ENCODE data around the gene CTTNBP2.

The CTTNBP2 gene

DNA sequence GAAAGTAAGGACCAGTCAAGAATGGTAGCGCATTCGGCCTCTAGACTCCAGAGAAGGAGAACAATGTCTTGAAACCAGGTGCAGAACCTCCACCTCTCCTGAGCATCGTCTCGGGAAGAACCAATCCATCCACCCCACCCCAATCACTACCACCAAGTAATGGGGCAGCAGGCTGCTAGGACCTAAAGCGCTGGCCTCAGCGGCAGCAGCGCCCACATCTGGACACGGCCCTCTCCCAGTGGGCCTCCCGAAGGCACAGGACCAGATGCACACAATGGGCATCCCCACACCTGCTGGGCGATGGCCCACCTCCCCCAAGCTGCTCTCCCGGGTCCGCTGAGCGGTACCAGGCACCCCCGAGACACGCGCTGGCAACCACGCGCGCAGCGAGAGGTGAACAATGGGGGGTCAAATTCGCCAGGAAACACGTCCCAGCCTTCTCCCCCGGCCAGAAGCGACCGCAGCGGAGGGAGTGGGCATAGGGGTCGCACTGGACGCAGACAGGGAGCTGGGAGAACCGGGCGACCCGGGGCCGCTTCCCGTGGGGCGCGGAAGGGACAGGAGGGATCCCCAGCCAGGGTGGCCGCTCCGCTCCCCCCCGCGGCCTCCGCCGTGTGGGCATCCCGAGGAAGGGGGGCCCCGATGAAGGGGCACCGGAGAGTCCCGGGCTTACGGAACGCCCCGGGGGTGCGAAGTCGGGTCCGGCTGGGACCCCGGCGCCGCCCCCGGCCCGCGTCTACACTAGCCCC is 506 bp downstream of the CTTNBP2 start:
- DNase-seq (ENCODE audit: low read depth in 2 of 2, low spot score in 1 of 2): no peak

DNA sequence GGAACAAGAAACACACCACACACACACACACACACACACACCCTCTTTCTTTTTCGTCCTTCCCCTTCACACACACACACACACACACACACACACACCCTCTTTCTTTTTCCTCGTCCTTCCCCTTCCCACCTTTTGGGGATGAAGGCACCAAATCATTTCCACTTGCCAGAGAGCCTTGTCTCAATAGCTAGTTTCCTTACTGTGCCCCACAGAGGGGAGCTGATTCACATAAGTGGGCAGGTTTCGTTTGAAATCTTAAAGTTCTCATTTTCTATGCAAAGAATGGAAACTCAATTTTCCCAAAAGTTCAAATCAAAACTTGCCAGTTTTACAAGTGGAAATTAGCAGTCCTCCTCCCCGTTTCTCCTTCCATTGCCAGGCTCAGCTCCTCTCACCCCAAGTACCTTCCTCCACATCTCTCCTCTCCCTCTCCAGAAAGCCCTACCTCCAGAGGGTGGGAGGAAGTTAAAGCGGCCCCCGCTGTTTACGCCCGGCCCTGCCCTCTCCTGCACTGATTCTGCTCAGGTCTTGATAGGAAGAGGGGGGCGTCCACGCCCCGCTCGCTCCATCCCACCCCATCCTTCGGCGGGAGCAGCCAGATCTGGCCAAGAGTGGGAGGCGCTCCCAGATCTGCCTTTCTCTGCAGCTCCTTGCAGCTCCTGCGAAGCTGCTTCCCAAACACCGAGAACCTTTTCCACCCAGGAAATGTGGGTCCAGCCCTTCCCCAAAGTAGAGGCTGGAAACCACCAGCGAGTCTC is 1.3 kb downstream of the CTTNBP2 start:
- DNase-seq (ENCODE audit: low read depth in 2 of 2, low spot score in 1 of 2): no peak

DNA sequence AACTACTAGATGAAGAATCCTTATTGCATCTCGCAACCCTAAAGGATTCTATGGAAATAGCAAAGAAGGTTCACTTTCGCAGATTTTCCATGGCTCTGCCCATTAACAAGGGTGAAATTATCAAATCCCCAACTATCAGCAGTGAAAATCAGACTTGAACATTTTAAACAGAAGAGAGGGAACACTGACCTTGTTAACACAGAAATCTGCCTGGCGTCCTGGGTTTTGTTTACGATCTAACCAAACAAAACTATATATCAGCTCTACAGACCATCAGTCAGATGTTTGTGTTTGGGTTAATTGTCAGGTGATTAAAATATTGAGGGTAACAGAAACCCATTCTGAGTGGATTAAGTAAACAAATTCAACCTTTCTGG is 1.9 kb downstream of the CTTNBP2 start:
- no peak for DNase-seq (ENCODE audit: low read depth in 2 of 2, low spot score in 1 of 2)

DNA sequence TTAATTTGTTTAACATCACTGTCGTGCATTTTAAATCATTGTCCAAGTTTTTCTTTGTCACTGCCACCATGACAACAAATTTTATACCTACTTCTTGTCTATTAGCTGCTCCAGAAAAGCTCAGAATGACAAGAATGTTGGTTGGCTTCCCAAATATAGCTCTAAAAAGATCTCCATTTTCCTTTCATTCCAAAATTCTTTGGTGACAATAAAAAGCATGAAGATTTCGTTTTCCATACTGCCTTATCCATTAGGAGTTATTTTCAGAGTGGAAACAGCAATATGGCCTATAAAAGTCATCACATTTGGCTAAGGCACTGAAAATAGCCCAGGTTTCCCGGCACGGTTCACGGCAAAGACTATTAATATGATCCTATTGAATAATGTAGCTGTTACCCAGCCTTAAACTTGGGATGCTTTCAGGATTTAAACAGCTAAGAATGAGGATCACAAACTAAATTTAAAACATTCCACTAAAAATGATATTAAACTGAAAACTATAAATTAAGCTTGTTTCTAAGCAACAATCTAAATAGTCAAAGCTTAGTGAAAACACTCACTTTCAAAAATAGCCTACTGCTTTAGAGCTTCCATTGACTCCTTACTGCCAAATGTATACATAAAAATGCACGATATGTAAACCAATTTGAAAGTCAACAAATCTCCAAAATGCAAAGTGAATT is 2.7 kb downstream of the CTTNBP2 start:
- no peak for DNase-seq (ENCODE audit: low read depth in 2 of 2, low spot score in 1 of 2)

DNA sequence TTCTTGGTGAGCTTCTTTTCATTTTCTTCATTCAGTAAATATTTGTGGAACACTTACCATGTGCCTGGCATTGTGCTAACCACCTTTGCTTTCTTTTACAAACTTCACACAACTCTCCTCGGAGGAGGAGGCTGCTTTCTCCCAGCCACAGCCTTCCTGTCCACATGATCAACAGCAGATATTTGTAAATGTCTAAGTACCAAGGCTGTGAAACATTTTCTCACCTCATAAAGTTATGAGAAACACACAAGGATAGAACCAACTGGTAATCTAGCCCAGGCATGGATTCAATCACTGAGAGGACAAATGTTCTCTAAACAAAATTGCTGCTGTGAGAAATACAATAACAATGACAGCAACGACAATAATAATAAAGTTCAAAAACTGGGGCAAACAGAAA is 3.9 kb downstream of the CTTNBP2 start:
- no peak for DNase-seq (ENCODE audit: low read depth in 2 of 2, low spot score in 1 of 2)

DNA sequence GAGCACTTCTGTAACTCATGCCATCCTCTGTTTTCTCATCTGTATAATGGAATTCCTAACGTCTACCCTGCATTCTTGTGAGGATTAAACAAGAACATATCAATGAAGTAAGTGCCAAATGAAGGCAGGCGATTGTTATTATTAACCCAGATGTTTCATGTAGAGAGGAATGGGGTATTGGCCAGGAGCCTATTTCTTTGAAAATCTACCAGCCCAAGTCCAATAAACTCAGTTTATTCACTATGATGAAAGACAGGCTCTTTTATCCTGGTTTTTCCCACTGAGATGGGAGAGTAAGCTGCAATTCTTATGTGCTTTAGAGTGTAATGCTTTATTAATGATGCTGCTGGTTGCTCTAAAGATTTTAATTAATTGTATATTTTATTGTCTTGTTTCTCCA is 9.6 kb downstream of the CTTNBP2 start:
- no peak for DNase-seq (ENCODE audit: low read depth in 2 of 2, low spot score in 1 of 2)

DNA sequence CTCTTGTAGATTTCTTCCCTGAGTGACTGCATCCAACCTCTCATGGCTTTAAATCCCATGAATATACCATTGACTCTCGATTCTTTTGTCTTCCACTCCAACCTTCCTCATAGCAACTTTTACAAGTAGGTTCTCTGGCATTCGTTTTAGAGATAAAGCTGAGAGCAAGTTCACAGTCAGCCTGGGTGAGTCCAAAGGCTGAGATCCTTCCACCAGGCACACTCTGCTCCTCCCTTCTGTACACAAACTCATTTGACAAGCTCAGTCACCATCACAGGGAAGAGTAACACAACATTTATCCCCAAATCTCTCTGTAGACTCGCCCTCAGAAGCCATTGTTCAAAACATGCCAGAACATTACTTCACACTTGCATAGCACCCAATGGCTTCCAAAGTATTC is 10.9 kb downstream of the CTTNBP2 start:
- no peak for DNase-seq (ENCODE audit: low read depth in 2 of 2, low spot score in 1 of 2)

DNA sequence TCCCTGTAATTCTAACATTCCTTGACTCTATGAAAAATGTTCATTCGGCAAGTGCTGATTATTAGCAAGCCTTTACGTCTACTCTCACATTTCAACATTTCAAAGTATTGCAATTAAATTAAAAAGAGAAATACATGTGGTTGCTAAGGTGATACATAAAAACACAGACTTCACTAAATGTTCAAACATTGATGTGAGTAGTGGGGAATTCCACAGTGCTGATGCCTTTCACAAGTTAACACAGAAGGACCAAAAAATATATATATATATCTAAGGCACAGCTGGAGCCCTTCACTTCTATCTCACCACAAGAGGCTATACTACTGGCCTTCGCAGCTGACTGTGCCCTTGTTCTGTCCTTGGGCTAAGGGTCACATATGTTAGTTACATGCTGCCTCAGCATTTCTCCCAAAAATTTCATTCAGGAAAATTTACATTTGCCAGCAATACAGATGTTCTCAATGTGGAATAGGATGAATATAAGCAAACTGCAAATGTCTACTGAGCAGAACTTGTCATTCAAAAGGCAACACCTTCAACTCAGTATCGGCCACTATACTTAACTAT is 13.9 kb downstream of the CTTNBP2 start:
- no peak for DNase-seq (ENCODE audit: low read depth in 2 of 2, low spot score in 1 of 2)

DNA sequence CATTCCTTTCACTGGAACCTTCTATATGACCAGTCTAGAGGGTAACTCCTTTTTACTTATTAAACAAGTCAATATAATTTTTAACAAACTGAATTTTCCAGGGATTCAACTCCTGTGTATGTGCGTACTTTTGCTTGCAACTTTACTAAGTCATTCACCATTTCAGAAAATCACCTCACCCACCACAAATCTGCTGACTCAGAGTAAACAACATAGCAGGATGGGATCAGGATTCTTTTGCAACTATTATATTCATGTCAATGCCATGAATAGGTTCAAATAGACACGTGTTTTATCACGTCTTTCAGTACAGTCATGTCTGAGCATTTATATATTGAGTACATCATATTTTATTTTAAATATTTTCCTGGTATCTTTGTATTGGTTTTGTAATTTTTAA is 14.5 kb downstream of the CTTNBP2 start:
- no peak for DNase-seq (ENCODE audit: low read depth in 2 of 2, low spot score in 1 of 2)

DNA sequence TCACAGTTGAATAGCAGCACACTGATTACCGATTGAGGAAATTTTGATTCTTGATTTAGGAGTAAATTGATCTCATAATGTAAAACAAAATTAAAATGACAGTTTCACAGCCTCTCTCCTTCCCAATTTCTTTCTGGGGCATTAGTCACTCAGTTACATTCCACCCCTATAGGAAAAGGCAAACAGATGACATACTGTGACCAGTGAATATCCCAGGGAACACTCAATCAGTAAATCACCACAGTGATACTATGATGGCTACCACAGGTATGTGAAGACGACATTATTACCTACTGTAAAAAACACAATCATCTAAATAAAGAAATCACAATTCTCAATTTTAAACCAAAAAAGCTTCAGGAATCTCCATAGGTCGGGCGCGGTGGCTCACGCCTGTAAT is 15.5 kb downstream of the CTTNBP2 start:
- no peak for DNase-seq (ENCODE audit: low read depth in 2 of 2, low spot score in 1 of 2)

DNA sequence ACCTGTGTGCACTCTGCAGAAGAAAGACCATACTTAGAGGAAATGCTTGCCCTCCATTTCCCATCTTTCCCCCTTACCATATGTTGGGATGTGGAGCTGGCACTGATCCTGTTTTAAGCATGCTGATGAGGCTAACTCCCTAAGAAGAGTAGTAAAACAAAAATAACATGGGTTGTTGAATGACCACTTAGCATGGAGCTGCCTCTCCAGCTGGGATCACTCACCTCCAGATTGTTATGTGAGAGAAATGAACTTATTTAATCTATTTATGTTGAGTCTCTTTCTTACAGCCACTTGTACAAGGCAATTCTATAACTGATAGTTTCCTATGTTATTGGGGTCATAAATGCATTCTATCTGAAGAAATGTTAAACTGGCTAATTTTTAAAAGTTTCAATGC is 17.0 kb downstream of the CTTNBP2 start:
- no peak for DNase-seq (ENCODE audit: low read depth in 2 of 2, low spot score in 1 of 2)

DNA sequence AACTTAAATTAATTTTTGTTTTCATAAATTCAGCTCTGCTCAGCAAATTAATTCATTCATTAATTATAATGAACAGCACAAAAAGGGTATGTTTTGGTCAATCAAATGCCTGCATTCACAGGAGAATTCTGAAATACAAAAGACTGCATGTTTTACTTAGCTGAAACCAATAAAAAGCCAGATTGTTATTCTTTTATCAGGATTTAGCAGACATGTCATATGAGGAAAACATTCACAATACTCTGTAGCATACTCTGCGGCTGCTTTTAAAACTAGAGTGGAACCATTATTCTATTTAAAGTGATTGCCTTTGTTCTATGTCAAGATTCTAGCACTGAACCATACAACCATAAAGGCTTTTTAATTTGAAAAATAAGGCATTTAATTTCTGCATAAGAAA is 19.1 kb downstream of the CTTNBP2 start:
- no peak for DNase-seq (ENCODE audit: low read depth in 2 of 2, low spot score in 1 of 2)

DNA sequence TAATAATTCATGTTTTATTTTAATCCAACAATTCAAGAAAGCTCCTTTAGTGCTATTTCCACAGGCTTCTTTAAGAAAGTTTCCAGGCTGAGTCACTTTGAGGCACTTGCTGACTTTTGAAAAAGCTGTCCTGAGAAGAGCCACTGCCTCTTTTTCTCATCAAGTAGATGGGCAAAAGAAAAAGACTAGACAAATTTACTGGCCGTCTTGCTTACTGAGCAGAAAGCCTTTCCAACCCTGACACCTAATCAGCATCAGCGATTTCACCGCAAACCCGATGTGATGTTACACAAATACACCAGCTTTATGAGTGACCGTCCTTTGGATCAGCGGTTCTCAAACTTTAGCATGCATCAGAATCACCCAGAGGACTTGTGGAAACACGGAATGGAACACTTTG is 24.3 kb downstream of the CTTNBP2 start:
- DNase-seq (ENCODE audit: low read depth in 2 of 2, low spot score in 1 of 2): no peak

DNA sequence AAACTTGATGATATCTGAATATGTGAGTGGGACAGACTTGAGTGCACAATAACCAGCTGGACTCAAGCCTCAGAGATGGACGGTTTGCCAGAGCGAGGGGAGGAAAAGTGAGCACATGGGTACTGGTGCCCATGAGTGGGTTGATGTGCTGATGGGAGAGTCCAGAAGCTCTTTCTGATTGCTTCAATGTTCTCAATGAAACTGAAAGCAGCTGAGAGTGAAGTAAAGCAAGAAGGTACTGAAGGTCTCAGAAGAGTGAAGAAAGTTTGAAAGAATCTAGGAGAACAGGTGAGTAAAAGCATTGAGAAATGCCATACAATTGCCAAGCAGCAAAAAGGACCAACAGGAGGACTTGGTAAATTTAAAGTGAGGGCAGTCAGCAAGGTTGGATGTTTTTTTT is 28.6 kb downstream of the CTTNBP2 start:
- DNase-seq (ENCODE audit: low read depth in 2 of 2, low spot score in 1 of 2): no peak

DNA sequence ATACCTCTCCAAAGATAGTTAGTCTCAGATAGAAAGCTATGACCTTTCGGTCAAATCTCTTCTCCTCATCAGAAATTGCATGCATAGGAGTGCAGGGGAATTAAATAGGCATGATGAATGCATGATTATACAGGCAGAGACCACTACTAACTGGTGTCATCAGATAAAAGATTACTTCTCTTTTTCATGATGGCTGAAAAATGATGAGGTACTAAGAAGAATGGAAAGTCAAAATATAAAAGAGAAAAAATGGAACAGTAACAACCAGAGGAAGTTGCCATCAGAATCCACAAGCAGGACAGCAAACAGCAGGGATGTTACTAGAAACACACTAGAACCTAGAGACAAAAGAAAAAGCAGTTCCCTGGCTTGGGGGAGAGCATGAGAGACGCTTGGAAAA is 31.6 kb downstream of the CTTNBP2 start:
- no peak for DNase-seq (ENCODE audit: low read depth in 2 of 2, low spot score in 1 of 2)

DNA sequence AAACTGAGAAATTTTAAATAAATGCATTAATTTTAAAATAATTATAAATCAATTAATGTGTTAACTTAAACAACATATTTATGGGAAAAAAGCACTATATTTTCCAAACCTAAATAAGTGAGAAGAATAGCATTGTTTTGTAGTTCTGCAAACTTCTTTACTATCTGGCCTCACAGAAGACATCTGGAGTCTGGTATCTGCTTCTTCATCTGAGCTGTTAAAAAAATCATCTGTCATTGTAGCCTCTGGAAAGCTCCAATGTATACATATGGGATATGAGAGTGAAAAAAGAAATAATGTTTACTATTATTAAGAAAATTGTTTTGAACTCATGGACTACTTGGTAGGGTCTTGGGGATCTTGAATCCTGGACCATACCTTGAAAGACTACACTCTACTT is 32.2 kb downstream of the CTTNBP2 start:
- no peak for DNase-seq (ENCODE audit: low read depth in 2 of 2, low spot score in 1 of 2)

DNA sequence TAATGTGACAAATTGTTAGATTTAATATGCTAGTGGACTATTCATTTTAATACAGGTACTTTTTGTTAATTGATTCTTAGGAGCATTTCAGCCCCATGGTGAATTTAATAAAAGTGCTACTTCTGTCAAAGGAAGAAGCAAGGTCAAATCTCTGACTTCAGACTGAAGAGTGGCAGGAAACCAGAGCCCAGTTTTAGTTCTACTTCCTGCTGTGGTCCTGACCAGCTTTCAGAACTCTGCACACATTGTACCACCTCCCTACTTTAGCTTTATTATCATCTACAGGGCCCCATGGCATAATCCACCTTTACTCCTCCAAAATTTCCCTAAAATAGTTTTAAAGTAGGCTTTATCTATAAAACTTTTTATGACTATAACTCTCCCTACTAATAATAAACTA is 33.7 kb downstream of the CTTNBP2 start:
- DNase-seq (ENCODE audit: low read depth in 2 of 2, low spot score in 1 of 2): no peak

DNA sequence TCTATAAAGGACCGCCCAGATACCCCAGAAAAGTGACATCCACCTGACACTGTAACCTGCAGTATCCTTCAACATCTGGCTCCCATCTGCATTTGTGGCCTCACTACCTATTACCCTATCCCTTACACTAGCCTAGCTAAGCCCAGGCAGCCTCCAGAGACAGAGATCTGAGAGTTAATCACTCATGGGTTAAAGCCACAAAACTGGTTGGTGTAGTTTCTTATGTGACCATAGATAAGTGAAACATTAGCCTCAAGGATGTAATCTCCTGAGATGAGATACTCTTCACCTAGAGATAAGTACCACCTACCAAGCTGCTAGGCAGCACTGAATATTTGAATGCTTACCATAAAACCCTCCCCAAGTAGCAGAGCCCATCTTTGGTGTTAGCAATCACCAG is 35.4 kb downstream of the CTTNBP2 start:
- no peak for DNase-seq (ENCODE audit: low read depth in 2 of 2, low spot score in 1 of 2)

DNA sequence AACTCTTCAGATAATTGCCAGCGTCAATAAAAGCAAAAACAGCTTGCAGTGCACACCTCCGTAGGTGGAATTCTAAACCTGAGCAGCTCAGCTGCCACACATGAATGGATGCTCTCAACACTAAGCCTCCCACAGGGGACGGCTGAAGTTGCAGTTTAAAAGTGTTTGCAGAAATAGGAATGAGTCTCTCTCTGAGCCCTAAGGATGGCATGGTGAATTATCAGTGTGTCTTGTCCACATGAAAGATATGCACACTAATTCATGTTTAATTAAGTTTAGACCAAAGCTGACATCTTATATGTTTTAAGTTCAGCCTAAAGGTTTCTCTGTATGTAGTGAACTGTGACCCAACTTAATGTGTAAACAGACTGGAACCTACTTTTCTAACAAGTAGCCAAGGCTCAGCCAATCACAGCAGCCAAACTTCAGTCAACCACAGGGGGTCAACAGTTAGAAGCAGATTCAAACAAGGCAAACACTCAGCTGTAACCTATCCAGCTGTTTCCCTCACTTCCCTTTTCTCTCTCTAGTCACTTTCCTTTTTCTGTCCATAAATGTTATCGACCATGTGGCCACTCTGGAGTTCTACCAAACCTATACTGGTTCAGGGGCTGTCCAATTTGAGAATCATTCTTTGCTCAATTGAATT is 38.1 kb downstream of the CTTNBP2 start:
- DNase-seq (ENCODE audit: low read depth in 2 of 2, low spot score in 1 of 2): no peak

DNA sequence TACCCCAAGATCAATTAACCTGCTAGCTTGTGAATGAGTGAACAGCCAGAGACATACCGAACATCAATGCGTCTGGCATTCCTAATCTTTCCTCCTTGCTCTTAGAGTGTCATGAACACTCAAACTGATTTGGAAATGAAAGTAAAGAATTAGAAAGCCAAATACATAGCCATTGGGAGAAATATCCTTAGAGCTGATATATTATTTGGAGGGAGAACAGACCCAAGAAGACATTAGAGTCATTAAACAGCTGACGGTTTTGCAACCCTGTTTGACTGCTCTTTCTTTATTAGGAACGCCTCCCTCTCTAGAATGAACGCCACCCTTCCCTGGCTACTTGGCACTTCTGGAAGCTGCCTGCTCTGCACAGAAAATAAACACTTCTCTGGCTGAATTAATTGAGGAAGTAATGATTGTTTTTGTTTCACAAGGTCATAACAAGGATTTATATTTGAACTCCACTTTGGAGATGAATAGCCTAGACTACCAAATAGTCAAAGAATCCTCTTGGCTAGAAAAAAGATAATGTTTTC is 42.8 kb downstream of the CTTNBP2 start:
- no peak for DNase-seq (ENCODE audit: low read depth in 2 of 2, low spot score in 1 of 2)

DNA sequence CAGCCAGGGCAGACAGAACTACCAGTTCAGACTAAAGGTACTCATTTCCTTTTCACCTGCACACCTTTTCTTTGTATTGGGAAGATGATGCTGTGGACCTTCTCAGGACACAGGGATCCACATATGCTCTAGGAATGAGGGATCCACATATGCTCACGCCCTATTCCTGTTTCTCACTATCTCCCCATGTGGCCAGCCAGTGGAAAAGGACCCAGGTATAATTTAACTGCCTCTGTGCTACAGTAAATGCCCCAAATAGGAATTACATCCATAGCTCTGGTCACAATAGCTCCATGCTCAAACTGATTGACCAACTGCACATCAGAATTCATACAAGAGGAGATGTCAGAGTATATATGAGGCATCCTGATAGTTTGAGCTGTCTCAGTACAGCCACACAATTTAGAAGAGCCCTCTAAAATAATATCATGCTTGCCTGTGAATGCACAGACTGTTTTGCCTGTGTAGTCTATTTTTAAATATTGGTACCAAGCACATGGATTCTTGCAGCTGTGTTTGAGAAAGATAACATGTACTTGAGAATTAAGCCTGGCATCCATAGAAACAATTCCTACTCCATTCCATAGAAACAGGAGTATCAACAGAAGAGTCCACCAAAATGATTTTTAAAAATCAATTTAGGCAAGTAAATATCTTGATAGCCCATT is 43.7 kb downstream of the CTTNBP2 start:
- no peak for DNase-seq (ENCODE audit: low read depth in 2 of 2, low spot score in 1 of 2)

Data from stimulated activated CD8-positive, alpha-beta memory T cell treated with anti-CD3 and anti-CD28 coated beads, Interleukin-4, amount 100 ng/mL, for 4 hours (primary cell).